Heart left ventricle (tissue), 16 donors: ENCODE measurements around the gene TCF7. TPM values are rescaled to one million over a fixed set of nuclear protein-coding genes. Genes with fewer than 3 reads are reported as not detected.

Experiments used
- ATAC-seq, 4 donors: fragments of 200-7000 bp; cut with Tn5 transposase; one replicate each; pipeline ENCODE4 v1.9.1; 2020 to 2022; ENCODE audit warnings: moderate library complexity in 4 of 4, mild to moderate bottlenecking in 3 of 4, moderate number of reproducible peaks in 1 of 4
- DNase-seq, 5 donors: peaks; one replicate each; pipeline ENCODE4 v3.0.0-alpha.2; 2020
- H3K27ac ChIP-seq, 12 donors: fragments of 200-600 bp; sonication (generic) in 4 of 12; one replicate each; pipeline versions ENCODE4 v1.5.0 to v1.8.0; 2016 to 2022; ENCODE audit warnings: mild to moderate bottlenecking in 2 of 12
- H3K27me3 ChIP-seq, 9 donors: fragments of 200-600 bp; sonication (generic) in 2 of 9; one replicate each; pipeline versions ENCODE4 v1.5.1 to v1.8.0; 2016 to 2022; ENCODE audit warnings: mild to moderate bottlenecking in 3 of 9
- H3K36me3 ChIP-seq, 9 donors: fragments of 200-600 bp; sonication (generic) in 2 of 9; one replicate each; pipeline versions ENCODE4 v1.5.0 to v1.8.0; 2018 to 2022; ENCODE audit warnings: mild to moderate bottlenecking in 2 of 9
- H3K4me1 ChIP-seq, 12 donors: fragments of 200-600 bp; sonication (generic) in 4 of 12; one replicate each; pipeline versions ENCODE4 v1.5.0 to v1.8.0; 2016 to 2022; ENCODE audit warnings: mild to moderate bottlenecking in 3 of 12
- H3K4me3 ChIP-seq, 12 donors: fragments of 200-600 bp; sonication (generic) in 4 of 12; one replicate each; pipeline versions ENCODE4 v1.5.0 to v1.8.0; 2017 to 2022; ENCODE audit warnings: mild to moderate bottlenecking in 9 of 12, moderate library complexity in 4 of 12
- H3K9me3 ChIP-seq, 12 donors: fragments of 200-600 bp; sonication (generic) in 4 of 12; one replicate each; pipeline versions ENCODE4 v1.5.0 to v1.8.0; 2016 to 2022; ENCODE audit warnings: mild to moderate bottlenecking in 1 of 12
- CTCF ChIP-seq, 12 donors: fragments of 200-600 bp; sonication (generic) in 4 of 12; IDR thresholded peaks; one replicate each; pipeline versions ENCODE4 v1.5.0 to v1.8.0; 2018 to 2022; ENCODE audit warnings: antibody characterized with exemption in 12 of 12, mild to moderate bottlenecking in 5 of 12
- POLR2A ChIP-seq, 2 donors: fragments of 450-650 bp; IDR thresholded peaks; one replicate each; pipeline ENCODE4 v1.6.1; 2017; ENCODE audit warnings: antibody characterized with exemption in 2 of 2, mild to moderate bottlenecking in 2 of 2, moderate library complexity in 2 of 2
- WGBS, 4 donors: extraction: QIAGEN DNeasy Blood & Tissue Kit in 2 of 4; methylation state at CpG; one replicate each; pipeline versions ENCODE4 v1.1.5 to v1.1.7; 2013 to 2018; 5-methylcytosine and 5-hydroxymethylcytosine counted together
- intact Hi-C, 10 donors: fragments of 100-400 bp; cut with DNase I; formaldehyde crosslinking; loops; one replicate each; pipeline versions ENCODE4 v1.11.1 to v1.14.2; 2022
- polyA plus RNA-seq, 2 donors: library from polyadenylated mRNA; stranded (reverse); fragments of 200-250 nt; gene quantifications; one replicate each; pipeline ENCODE4 v1.2.3, GENCODE V29; 2013
- total RNA-seq, 9 donors: library from RNA; depleted of rRNA in 2 of 9; stranded (reverse); fragments of >200 nt in 2 of 9; fragmentation: NEBNext Ultra II Directional in 3 of 9; extraction: Animal tissue kit (Norgen Biotek cat#: 25700) in 3 of 9; gene quantifications; one replicate each; pipeline versions ENCODE4 v1.1.0 to v1.2.4, GENCODE V29; 2016 to 2023
- donor health status: ischemic (EF 13 %, LVEDD 7.1; RV severe dilation, severe dysfunction).
- donor health status: healthy with polysubstance abuse.
- donor health status: DM: no; HTN: yes; CAD: no.
- donor health status: DM: no; HTN: no; CAD: no.
- donor health status: ischemic (EF 25% LVEDD 6.9; RV normal size, moderate dysfunction).
- donor health status: ischemic (EF 25% LVEDD 5.7; RV mildly dilated, moderate dysfunction).
- donor health status: healthy.
- donor health status: DM: yes; HTN: yes; CAD: no.
- donor health status: ischemic (EF 35%, LVEDD 5.7; RV mildly dilated, moderate dysfunction).
- donor health status: nonischemic (EF 11% LVEDD 7.7; RV severe dilation, severe dysfunction).
- donor health status: DM: yes; HTN: yes; CAD: no.
- donor health status: PGD.
- donor health status: ischemic (EF 29% LVEDD 5.4; RV normal size, mild dysfunction).
- donor health status: nonischemic (EF 23%, LVEDD 6.1; RV moderate dilation, normal function).

TCF7 gene
- total and polyA plus RNA-seq, 11 donors = 0.79 to 5.2 (median 1.9) TPM

GRCh38 chr5:134099288-134099872 lies 15.1 kb upstream of the TCF7 start:
- Histone ChIP-seq H3K9me3 (no peaks in the 10 kb centered on the region), H3K4me1 (peaks cover 0 to 39% (median 9%) of the 10 kb centered on the region in 12 donors), H3K4me3 (no peak overlapping the region), H3K27me3 (no peaks in the 10 kb centered on the region), H3K27ac (peak overlapping the region in 1 of 12 donors; percentile 62), H3K36me3 (no peaks in the 10 kb centered on the region)
- DNase-seq = no peak
- intact Hi-C loops = loop anchor here in 2 of 10 donors (2.0 to 5.0 kb wide), 2 partner anchors 43 to 59 kb away; no protein-coding TSS in a partner anchor
- ATAC-seq = no peak
- TF ChIP-seq CTCF (IDR thresholded peaks at IDR 0.05) = no peak
- no peak for TF ChIP-seq POLR2A (IDR thresholded peaks at IDR 0.05)
- 83 to 90% (median 89%) methylated on average over 11 of the region's 11 CpGs for WGBS, 4 donors

- no peaks in the 10 kb centered on the region for H3K36me3 ChIP-seq
- DNase-seq (no peak), ATAC-seq (no peak)
- TF ChIP-seq POLR2A (IDR thresholded peaks at IDR 0.05) (no peak), CTCF (IDR thresholded peaks at IDR 0.05) (no peak)
- 94 to 97% (median 95%) methylated on average over 2 of the region's 2 CpGs for WGBS, 4 donors
- no peaks in the 10 kb centered on the region for H3K27me3 ChIP-seq
- peak overlapping the region in 1 of 12 donors; percentile 62 for H3K27ac ChIP-seq
- peaks cover 0 to 39% (median 9%) of the 10 kb centered on the region in 12 donors for H3K4me1 ChIP-seq
- H3K9me3 ChIP-seq = no peaks in the 10 kb centered on the region
- intact Hi-C loops = loop anchor here in 6 of 10 donors (2.0 to 5.0 kb wide), 6 partner anchors 39 to 192 kb away; no protein-coding TSS in a partner anchor
- no peak overlapping the region for H3K4me3 ChIP-seq
Observed at GRCh38 chr5:134099939-134100282, 14.6 kb upstream of the TCF7 start.

- intact Hi-C loops = loop anchor here in 5 of 10 donors (2.0 to 5.0 kb wide), 5 partner anchors 38 to 192 kb away; no protein-coding TSS in a partner anchor
- Histone ChIP-seq H3K9me3 (no peaks in the 10 kb centered on the region), H3K27me3 (no peaks in the 10 kb centered on the region), H3K4me3 (no peak overlapping the region), H3K27ac (peak overlapping the region in 1 of 12 donors; percentile 62), H3K4me1 (peaks cover 0 to 38% (median 8%) of the 10 kb centered on the region in 12 donors), H3K36me3 (no peaks in the 10 kb centered on the region)
- 52 to 70% (median 61%) methylated on average over 10 of the region's 10 CpGs for WGBS, 4 donors
- DNase-seq (no peak), ATAC-seq (peak in 1 of 4 donors; percentile 17)
- TF ChIP-seq CTCF (IDR thresholded peaks at IDR 0.05) = no peak
- no peak for TF ChIP-seq POLR2A (IDR thresholded peaks at IDR 0.05)
Observed at GRCh38 chr5:134100283-134101091, 14.0 kb upstream of the TCF7 start.
